Activated T-helper 1 cell treated with anti-CD3 and anti-CD28 coated beads, Interleukin-12 subunit alpha, Interleukin-12 subunit beta, Interleukin-2, Interleukin-4 antibody, amounts not matched to agents 30 ng/mL and 10 ng/mL and 1 ng/mL, durations not matched to agents 14 hours and 24 hours and 36 hours (primary cell): ENCODE data around the gene GRK4. TPM values are rescaled to one million over a fixed set of nuclear protein-coding genes. Genes with fewer than 3 reads are reported as not detected.

Experiments
- DNase-seq: peaks from one replicate; pipeline ENCODE4 v3.0.0; 2021; ENCODE audit warnings: low spot score
- H3K27ac Mint-ChIP-seq: one replicate; pipeline ENCODE4 v1.8.0; 2021; ENCODE audit warnings: mild to moderate bottlenecking, mixed read lengths
- H3K27me3 Mint-ChIP-seq: one replicate; pipeline ENCODE4 v1.8.0; 2022; ENCODE audit warnings: mild to moderate bottlenecking, moderate library complexity, mixed read lengths; ENCODE audit not compliant: insufficient read depth
- H3K36me3 Mint-ChIP-seq: one replicate; pipeline ENCODE4 v1.8.0; 2021; ENCODE audit warnings: low read depth, mixed read lengths
- H3K4me1 Mint-ChIP-seq: one replicate; pipeline ENCODE4 v1.8.0; 2021; ENCODE audit warnings: low read depth, mixed read lengths
- H3K4me3 Mint-ChIP-seq: one replicate; pipeline ENCODE4 v1.8.0; 2021; ENCODE audit warnings: mild to moderate bottlenecking, moderate library complexity, mixed read lengths
- H3K9me3 Mint-ChIP-seq: one replicate; pipeline ENCODE4 v1.8.0; 2021; ENCODE audit warnings: mixed read lengths
- intact Hi-C: fragments of 100-400 bp; cut with micrococcal nuclease; formaldehyde crosslinking; loops from one replicate; pipeline ENCODE4 v1.15.1; 2024
- total RNA-seq: library from RNA; stranded (reverse); gene quantifications from 2 replicates; pipeline ENCODE4 v1.2.3, GENCODE V29; 2022

Gene GRK4
- total RNA-seq, 1 donor from 2014 or later, result 4.4 TPM

DNA sequence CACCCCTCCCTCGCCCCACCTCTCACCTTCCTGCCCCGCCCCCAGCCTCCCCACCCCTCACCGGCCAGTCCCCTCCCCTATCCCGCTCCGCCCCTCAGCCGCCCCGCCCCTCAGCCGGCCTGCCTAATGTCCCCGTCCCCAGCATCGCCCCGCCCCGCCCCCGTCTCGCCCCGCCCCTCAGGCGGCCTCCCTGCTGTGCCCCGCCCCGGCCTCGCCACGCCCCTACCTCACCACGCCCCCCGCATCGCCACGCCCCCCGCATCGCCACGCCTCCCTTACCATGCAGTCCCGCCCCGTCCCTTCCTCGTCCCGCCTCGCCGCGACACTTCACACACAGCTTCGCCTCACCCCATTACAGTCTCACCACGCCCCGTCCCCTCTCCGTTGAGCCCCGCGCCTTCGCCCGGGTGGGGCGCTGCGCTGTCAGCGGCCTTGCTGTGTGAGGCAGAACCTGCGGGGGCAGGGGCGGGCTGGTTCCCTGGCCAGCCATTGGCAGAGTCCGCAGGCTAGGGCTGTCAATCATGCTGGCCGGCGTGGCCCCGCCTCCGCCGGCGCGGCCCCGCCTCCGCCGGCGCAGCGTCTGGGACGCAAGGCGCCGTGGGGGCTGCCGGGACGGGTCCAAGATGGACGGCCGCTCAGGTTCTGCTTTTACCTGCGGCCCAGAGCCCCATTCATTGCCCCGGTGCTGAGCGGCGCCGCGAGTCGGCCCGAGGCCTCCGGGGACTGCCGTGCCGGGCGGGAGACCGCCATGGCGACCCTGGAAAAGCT lies 110.9 kb downstream of the GRK4 start, which contains the start of the genes HTT and HTT-AS:
Gene HTT, plus strand, starts transcription at position 604 of the 768 bp plus-strand sequence. Its CDS starts 145 bp downstream, at position 749.
Gene HTT-AS, minus strand, starts transcription at position 461 of the 768 bp plus-strand sequence.
- peak within 1 kb of the TSS; percentile 90 for H3K27ac Mint-ChIP-seq
- intact Hi-C loops, result loop anchor here (1.0 to 10.0 kb wide), 13 partner anchors 11 to 1493 kb away; partner anchors contain the start of genes CFAP99, FAM53A, GRK4 and HAUS3

DNA sequence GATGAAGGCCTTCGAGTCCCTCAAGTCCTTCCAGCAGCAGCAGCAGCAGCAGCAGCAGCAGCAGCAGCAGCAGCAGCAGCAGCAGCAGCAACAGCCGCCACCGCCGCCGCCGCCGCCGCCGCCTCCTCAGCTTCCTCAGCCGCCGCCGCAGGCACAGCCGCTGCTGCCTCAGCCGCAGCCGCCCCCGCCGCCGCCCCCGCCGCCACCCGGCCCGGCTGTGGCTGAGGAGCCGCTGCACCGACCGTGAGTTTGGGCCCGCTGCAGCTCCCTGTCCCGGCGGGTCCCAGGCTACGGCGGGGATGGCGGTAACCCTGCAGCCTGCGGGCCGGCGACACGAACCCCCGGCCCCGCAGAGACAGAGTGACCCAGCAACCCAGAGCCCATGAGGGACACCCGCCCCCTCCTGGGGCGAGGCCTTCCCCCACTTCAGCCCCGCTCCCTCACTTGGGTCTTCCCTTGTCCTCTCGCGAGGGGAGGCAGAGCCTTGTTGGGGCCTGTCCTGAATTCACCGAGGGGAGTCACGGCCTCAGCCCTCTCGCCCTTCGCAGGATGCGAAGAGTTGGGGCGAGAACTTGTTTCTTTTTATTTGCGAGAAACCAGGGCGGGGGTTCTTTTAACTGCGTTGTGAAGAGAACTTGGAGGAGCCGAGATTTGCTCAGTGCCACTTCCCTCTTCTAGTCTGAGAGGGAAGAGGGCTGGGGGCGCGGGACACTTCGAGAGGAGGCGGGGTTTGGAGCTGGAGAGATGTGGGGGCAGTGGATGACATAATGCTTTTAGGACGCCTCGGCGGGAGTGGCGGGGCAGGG lies 111.7 kb downstream of the GRK4 start:
- peak overlapping the region; percentile 90 for H3K27ac Mint-ChIP-seq
- no peaks in the 10 kb centered on the region for H3K27me3 Mint-ChIP-seq
- peak; percentile 27 for DNase-seq
- peak overlapping the region; percentile 88 for H3K4me3 Mint-ChIP-seq
- intact Hi-C loops, result loop anchor here (1.0 to 10.0 kb wide), 14 partner anchors 10 to 1494 kb away; partner anchors contain the start of genes CFAP99, FAM53A, GRK4 and HAUS3
- H3K4me1 Mint-ChIP-seq, result peaks cover 34% of the 10 kb centered on the region
- H3K9me3 Mint-ChIP-seq, result no peaks in the 10 kb centered on the region
- H3K36me3 Mint-ChIP-seq, result peaks cover 6% of the 10 kb centered on the region

More for the DNA sequence above, 110.9 kb downstream of the GRK4 start, which contains the start of the genes HTT and HTT-AS:
- DNase-seq, result peak; percentile 90
- Mint-ChIP-seq H3K27me3 (no peaks in the 10 kb centered on the region), H3K36me3 (peaks cover 6% of the 10 kb centered on the region), H3K9me3 (no peaks in the 10 kb centered on the region), H3K4me3 (peak within 1 kb of the TSS; percentile 89), H3K4me1 (peaks cover 28% of the 10 kb centered on the region)

DNA sequence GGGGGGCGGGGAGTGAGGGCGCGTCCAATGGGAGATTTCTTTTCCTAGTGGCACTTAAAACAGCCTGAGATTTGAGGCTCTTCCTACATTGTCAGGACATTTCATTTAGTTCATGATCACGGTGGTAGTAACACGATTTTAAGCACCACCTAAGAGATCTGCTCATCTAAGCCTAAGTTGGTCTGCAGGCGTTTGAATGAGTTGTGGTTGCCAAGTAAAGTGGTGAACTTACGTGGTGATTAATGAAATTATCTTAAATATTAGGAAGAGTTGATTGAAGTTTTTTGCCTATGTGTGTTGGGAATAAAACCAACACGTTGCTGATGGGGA lies 112.2 kb downstream of the GRK4 start:
- Mint-ChIP-seq H3K27me3 (no peaks in the 10 kb centered on the region), H3K4me3 (peak overlapping the region; percentile 88), H3K4me1 (peaks cover 39% of the 10 kb centered on the region), H3K36me3 (peaks cover 9% of the 10 kb centered on the region), H3K9me3 (no peaks in the 10 kb centered on the region), H3K27ac (peak overlapping the region; percentile 90)
- intact Hi-C loops, result loop anchor here (2.0 to 10.0 kb wide), 6 partner anchors 121 to 1495 kb away; partner anchors contain the start of genes CFAP99, NSD2, TACC3 and TMEM129
- no peak for DNase-seq

GRCh38 chr4:3077796-3078195 lies 114.4 kb downstream of the GRK4 start:
- intact Hi-C loops, result loop anchor here (5.0 to 10.0 kb wide), 3 partner anchors 663 to 1355 kb away; partner anchors contain the start of genes CFAP99, NSD2, TACC3 and TMEM129
- H3K4me3 Mint-ChIP-seq, result peak overlapping the region; percentile 31
- DNase-seq, result no peak
- peak overlapping the region; percentile 69 for H3K27ac Mint-ChIP-seq
- H3K9me3 Mint-ChIP-seq, result no peaks in the 10 kb centered on the region
- no peaks in the 10 kb centered on the region for H3K27me3 Mint-ChIP-seq
- peaks cover 11% of the 10 kb centered on the region for H3K36me3 Mint-ChIP-seq
- peaks cover 55% of the 10 kb centered on the region for H3K4me1 Mint-ChIP-seq

DNA sequence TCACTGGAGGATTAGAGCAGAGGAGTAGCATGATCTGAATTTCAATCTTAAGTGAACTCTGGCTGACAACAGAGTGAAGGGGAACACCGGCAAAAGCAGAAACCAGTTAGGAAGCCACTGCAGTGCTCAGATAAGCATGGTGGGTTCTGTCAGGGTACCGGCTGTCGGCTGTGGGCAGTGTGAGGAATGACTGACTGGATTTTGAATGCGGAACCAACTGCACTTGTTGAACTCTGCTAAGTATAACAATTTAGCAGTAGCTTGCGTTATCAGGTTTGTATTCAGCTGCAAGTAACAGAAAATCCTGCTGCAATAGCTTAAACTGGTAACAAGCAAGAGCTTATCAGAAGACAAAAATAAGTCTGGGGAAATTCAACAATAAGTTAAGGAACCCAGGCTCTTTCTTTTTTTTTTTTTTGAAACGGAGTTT lies 116.3 kb downstream of the GRK4 start:
- Mint-ChIP-seq H3K27me3 (no peaks in the 10 kb centered on the region), H3K27ac (no peak overlapping the region), H3K4me1 (peaks cover 65% of the 10 kb centered on the region), H3K4me3 (no peak overlapping the region), H3K9me3 (peaks cover 4% of the 10 kb centered on the region), H3K36me3 (peaks cover 14% of the 10 kb centered on the region)
- no peak for DNase-seq
- intact Hi-C loops, result loop anchor here (5.0 to 10.0 kb wide), 3 partner anchors 665 to 1357 kb away; partner anchors contain the start of genes CFAP99, NSD2, TACC3 and TMEM129

GRCh38 chr4:3082925-3083515 lies 119.6 kb downstream of the GRK4 start:
- peaks cover 4% of the 10 kb centered on the region for H3K9me3 Mint-ChIP-seq
- no peaks in the 10 kb centered on the region for H3K27me3 Mint-ChIP-seq
- H3K36me3 Mint-ChIP-seq, result peaks cover 23% of the 10 kb centered on the region
- peak overlapping the region; percentile 1 for H3K27ac Mint-ChIP-seq
- peaks cover 63% of the 10 kb centered on the region for H3K4me1 Mint-ChIP-seq
- no peak overlapping the region for H3K4me3 Mint-ChIP-seq
- intact Hi-C loops, result no loop called here
- no peak for DNase-seq

DNA sequence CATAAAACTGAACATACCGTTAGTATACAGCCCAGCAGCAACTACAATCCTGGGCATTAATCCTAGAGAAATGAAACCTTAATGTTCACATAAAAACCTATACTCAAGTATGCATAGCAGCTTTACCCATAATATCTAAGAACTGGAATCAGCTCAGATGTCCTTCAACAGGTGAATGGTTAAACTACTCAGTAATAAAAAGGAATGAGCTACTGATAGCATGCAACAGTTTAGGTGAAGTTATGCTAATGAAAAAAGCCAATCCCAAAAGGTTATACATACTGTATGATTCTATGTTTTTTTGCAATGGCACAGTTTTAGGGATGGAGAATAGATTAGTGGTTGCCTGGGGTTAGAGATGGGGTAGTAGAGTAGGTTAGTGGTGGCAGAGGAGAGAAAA lies 120.4 kb downstream of the GRK4 start:
- peaks cover 64% of the 10 kb centered on the region for H3K4me1 Mint-ChIP-seq
- no peaks in the 10 kb centered on the region for H3K27me3 Mint-ChIP-seq
- peak overlapping the region; percentile 75 for H3K27ac Mint-ChIP-seq
- H3K9me3 Mint-ChIP-seq, result peaks cover 4% of the 10 kb centered on the region
- peak overlapping the region; percentile 31 for H3K4me3 Mint-ChIP-seq
- intact Hi-C loops, result loop anchor here (2.0 kb wide), 1 partner anchor 23 kb away; no protein-coding TSS in a partner anchor
- no peak for DNase-seq
- peaks cover 26% of the 10 kb centered on the region for H3K36me3 Mint-ChIP-seq

GRCh38 chr4:3085948-3086670 lies 122.7 kb downstream of the GRK4 start:
- Mint-ChIP-seq H3K4me3 (no peak overlapping the region), H3K27me3 (no peaks in the 10 kb centered on the region), H3K27ac (peak overlapping the region; percentile 80), H3K4me1 (peaks cover 58% of the 10 kb centered on the region), H3K36me3 (peaks cover 27% of the 10 kb centered on the region), H3K9me3 (peaks cover 4% of the 10 kb centered on the region)
- no peak for DNase-seq
- intact Hi-C loops, result loop anchor here (1.0 to 5.0 kb wide), 4 partner anchors 12 to 116 kb away; partner anchors contain the start of genes HTT and HTT-AS

DNA sequence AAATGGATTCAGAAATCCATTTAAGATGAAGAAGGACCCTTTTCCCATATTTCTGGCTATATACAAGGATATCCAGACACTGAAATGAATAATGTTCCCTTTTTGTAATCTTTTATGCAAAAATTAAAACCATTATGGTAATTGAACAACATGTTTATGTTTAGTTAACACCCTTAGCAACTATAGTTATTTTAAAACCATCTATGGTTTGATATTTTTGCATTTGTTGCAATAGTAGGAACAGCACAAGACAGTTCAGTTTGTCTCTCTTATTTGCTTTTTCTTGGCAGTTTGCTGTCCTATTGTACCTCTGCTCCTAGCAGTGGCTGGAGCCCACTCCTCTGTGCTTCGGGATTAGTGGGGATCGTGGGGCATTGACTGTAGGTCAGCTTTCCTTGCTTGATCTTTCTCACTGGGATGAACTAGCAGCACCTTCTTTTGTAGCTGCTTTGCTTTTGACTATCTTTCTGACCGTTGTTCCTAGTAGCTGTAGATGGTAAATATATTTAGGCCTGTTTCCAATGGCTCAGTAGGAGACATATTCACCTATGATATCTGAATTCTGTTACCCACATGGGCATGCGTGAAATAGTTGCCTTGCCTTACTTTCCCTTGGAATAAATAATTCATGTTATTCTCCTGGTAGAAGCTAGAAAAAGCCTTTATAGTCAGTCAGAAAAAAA lies 123.9 kb downstream of the GRK4 start:
- Mint-ChIP-seq H3K36me3 (peaks cover 27% of the 10 kb centered on the region), H3K4me1 (peaks cover 56% of the 10 kb centered on the region), H3K27me3 (no peaks in the 10 kb centered on the region), H3K27ac (no peak overlapping the region), H3K4me3 (no peak overlapping the region), H3K9me3 (peaks cover 4% of the 10 kb centered on the region)
- no peak for DNase-seq
- intact Hi-C loops, result loop anchor here (5.0 kb wide), 1 partner anchor 115 kb away; no protein-coding TSS in a partner anchor
